ENCODE data around the gene ZFR. TPM values are rescaled to one million over a fixed set of nuclear protein-coding genes. Genes with fewer than 3 reads are reported as not detected.

Gene ZFR
- total RNA-seq, 1 donor = 122 TPM

- H3K4me3 ChIP-seq (ENCODE audit: low read depth, low read length) = no peak overlapping the region
- no peak for TF ChIP-seq CTCF (IDR thresholded peaks at IDR 0.05; ENCODE audit: insufficient read depth, low read depth, low read length)
- no peak for DNase-seq (ENCODE audit: low read depth)
These were observed 86.9 kb downstream of the ZFR start for GRCh38 chr5:32357658-32358057.

- TF ChIP-seq CTCF (IDR thresholded peaks at IDR 0.05; ENCODE audit: insufficient read depth, low read depth, low read length) = no peak
- H3K4me3 ChIP-seq (ENCODE audit: low read depth, low read length) = no peak overlapping the region
These were observed 88.9 kb downstream of the ZFR start for GRCh38 chr5:32355686-32356085.

GRCh38 chr5:32353420-32353819 lies 91.1 kb downstream of the ZFR start:
- no peak for TF ChIP-seq CTCF (IDR thresholded peaks at IDR 0.05; ENCODE audit: insufficient read depth, low read depth, low read length)
- no peak overlapping the region for H3K4me3 ChIP-seq (ENCODE audit: low read depth, low read length)
- DNase-seq (ENCODE audit: low read depth) = no peak

More at GRCh38 chr5:32355686-32356085, 88.9 kb downstream of the ZFR start:
- DNase-seq (ENCODE audit: low read depth) = peak; percentile 33

GRCh38 chr5:32352685-32353084 lies 91.9 kb downstream of the ZFR start:
- no peak for DNase-seq (ENCODE audit: low read depth)
- no peak for TF ChIP-seq CTCF (IDR thresholded peaks at IDR 0.05; ENCODE audit: insufficient read depth, low read depth, low read length)
- H3K4me3 ChIP-seq (ENCODE audit: low read depth, low read length) = no peak overlapping the region

- no peak for DNase-seq (ENCODE audit: low read depth)
- H3K4me3 ChIP-seq (ENCODE audit: low read depth, low read length) = no peak overlapping the region
- TF ChIP-seq CTCF (IDR thresholded peaks at IDR 0.05; ENCODE audit: insufficient read depth, low read depth, low read length) = no peak
These were observed 97.7 kb downstream of the ZFR start for GRCh38 chr5:32346869-32347268.

- no peak overlapping the region for H3K4me3 ChIP-seq (ENCODE audit: low read depth, low read length)
- TF ChIP-seq CTCF (IDR thresholded peaks at IDR 0.05; ENCODE audit: insufficient read depth, low read depth, low read length) = no peak
- no peak for DNase-seq (ENCODE audit: low read depth)
These were observed 101.4 kb downstream of the ZFR start for GRCh38 chr5:32343058-32343672.

- H3K4me3 ChIP-seq (ENCODE audit: low read depth, low read length) = no peak overlapping the region
- no peak for DNase-seq (ENCODE audit: low read depth)
- no peak for TF ChIP-seq CTCF (IDR thresholded peaks at IDR 0.05; ENCODE audit: insufficient read depth, low read depth, low read length)
These were observed 101.9 kb downstream of the ZFR start for GRCh38 chr5:32342656-32343055.
